GM23338 (cell line): Measurements from ENCODE around the gene RNF214. TPM values are rescaled to one million over a fixed set of nuclear protein-coding genes. Genes with fewer than 3 reads are reported as not detected.
A peak's percentile ranks its signal among the peaks of the same experiment; 100 is the strongest.

Experiments used
- ATAC-seq: fragments of 200-7000 bp; cut with Tn5 transposase; 3 replicates; pipeline ENCODE4 v1.9.1; 2020
- DNase-seq: peaks from one replicate; pipeline ENCODE4 v3.0.0-alpha.2; 2015; ENCODE audit warnings: low spot score
- H2AFZ ChIP-seq: fragments of 200-600 bp; sonication (generic); 2 replicates; pipeline ENCODE4 v1.8.0; 2016; ENCODE audit warnings: antibody characterized with exemption, mild to moderate bottlenecking, moderate library complexity
- H3F3A ChIP-seq: fragments of 200-600 bp; sonication (generic); replicated peaks from 2 replicates; pipeline ENCODE4 v1.8.0; 2017; ENCODE audit warnings: antibody characterized with exemption, mixed run types, low read depth
- H3K27ac ChIP-seq: fragments of 200-600 bp; sonication (generic); 2 replicates; pipeline ENCODE4 v1.6.1; 2016; ENCODE audit warnings: low read depth
- H3K27me3 ChIP-seq: fragments of 200-600 bp; sonication (generic); 2 replicates; pipeline ENCODE4 v1.8.0; 2016; ENCODE audit warnings: mild to moderate bottlenecking, mixed run types, moderate library complexity; ENCODE audit not compliant: insufficient read depth
- H3K36me3 ChIP-seq: fragments of 200-600 bp; sonication (generic); 2 replicates; pipeline ENCODE4 v1.8.0; 2016; ENCODE audit warnings: mild to moderate bottlenecking; ENCODE audit not compliant: insufficient read depth
- H3K4me1 ChIP-seq: fragments of 200-600 bp; sonication (generic); 2 replicates; pipeline ENCODE4 v1.8.0; 2016; ENCODE audit warnings: mild to moderate bottlenecking, moderate library complexity; ENCODE audit not compliant: insufficient read depth
- H3K4me2 ChIP-seq: fragments of 200-600 bp; sonication (generic); 2 replicates; pipeline ENCODE4 v1.7.1; 2017; ENCODE audit warnings: mixed run types
- H3K4me3 ChIP-seq: fragments of 200-600 bp; sonication (generic); 2 replicates; pipeline ENCODE4 v1.6.1; 2016; ENCODE audit warnings: mixed run types
- H3K79me2 ChIP-seq: fragments of 200-600 bp; sonication (generic); replicated peaks from 2 replicates; pipeline ENCODE4 v1.8.0; 2017; ENCODE audit warnings: mild to moderate bottlenecking; ENCODE audit not compliant: insufficient read depth
- H3K9me2 ChIP-seq: fragments of 200-600 bp; sonication (generic); 2 replicates; pipeline ENCODE4 v1.8.0; 2017; ENCODE audit not compliant: insufficient read depth
- H4K20me1 ChIP-seq: fragments of 200-600 bp; sonication (generic); replicated peaks from 2 replicates; pipeline ENCODE4 v1.8.0; 2017; ENCODE audit warnings: mild to moderate bottlenecking; ENCODE audit not compliant: insufficient read depth
- H3K27ac Mint-ChIP-seq: 2 replicates; pipeline ENCODE4 v1.8.0; 2020; ENCODE audit warnings: inconsistent platforms, mild to moderate bottlenecking, moderate library complexity, mixed read lengths
- H3K27me3 Mint-ChIP-seq: 3 replicates; pipeline ENCODE4 v1.8.0; 2022; ENCODE audit warnings: low read depth, mild to moderate bottlenecking, moderate library complexity, mixed read lengths, inconsistent platforms; ENCODE audit not compliant: insufficient read depth, poor library complexity
- H3K36me3 Mint-ChIP-seq: 3 replicates; pipeline ENCODE4 v1.8.0; 2021; ENCODE audit warnings: low read depth, mild to moderate bottlenecking, inconsistent platforms, moderate library complexity, mixed read lengths
- H3K4me1 Mint-ChIP-seq: 3 replicates; pipeline ENCODE4 v1.8.0; 2020; ENCODE audit warnings: mild to moderate bottlenecking, inconsistent platforms, mixed read lengths
- H3K4me3 Mint-ChIP-seq: 3 replicates; pipeline ENCODE4 v1.8.0; 2021; ENCODE audit warnings: moderate library complexity, mild to moderate bottlenecking, inconsistent platforms, mixed read lengths
- H3K9me3 Mint-ChIP-seq: 3 replicates; pipeline ENCODE4 v1.8.0; 2020; ENCODE audit warnings: moderate library complexity, mild to moderate bottlenecking, inconsistent platforms, mixed read lengths
- CREB1 ChIP-seq: fragments of 250-450 bp; sonication (Bioruptor Pico); IDR thresholded peaks from 2 replicates; pipeline ENCODE4 v1.5.0; 2020; ENCODE audit warnings: low read depth, mild to moderate bottlenecking, moderate library complexity
- EZH2 ChIP-seq: fragments of 200-600 bp; sonication (generic); IDR thresholded peaks from one replicate; pipeline ENCODE4 v1.8.0; 2017; ENCODE audit warnings: antibody characterized with exemption, mild to moderate bottlenecking, low read depth; ENCODE audit not compliant: unreplicated experiment
- EZH2phosphoT487 ChIP-seq: fragments of 200-600 bp; sonication (generic); IDR thresholded peaks from one replicate; pipeline ENCODE4 v1.8.1; 2018; ENCODE audit warnings: antibody characterized with exemption; ENCODE audit not compliant: unreplicated experiment
- JUNB ChIP-seq: IDR thresholded peaks from one replicate; pipeline ENCODE4 v1.6.1; 2016; ENCODE audit warnings: antibody characterized with exemption; ENCODE audit not compliant: unreplicated experiment
- NANOG ChIP-seq: IDR thresholded peaks from 2 replicates; pipeline ENCODE4 v1.6.1; 2016; ENCODE audit warnings: antibody characterized with exemption, borderline replicate concordance
- POLR2AphosphoS5 ChIP-seq: IDR thresholded peaks from 2 replicates; pipeline ENCODE4 v1.6.1; 2016; ENCODE audit warnings: antibody characterized with exemption, low read depth
- STAT1 ChIP-seq: IDR thresholded peaks from one replicate; pipeline ENCODE4 v1.6.1; 2016; ENCODE audit warnings: antibody characterized with exemption; ENCODE audit not compliant: unreplicated experiment
- ZNF114 ChIP-seq: fragments of 250-450 bp; sonication (Bioruptor Pico); IDR thresholded peaks from 2 replicates; pipeline ENCODE4 v1.5.0; 2020; ENCODE audit warnings: mild to moderate bottlenecking, moderate library complexity
- ZNF331 ChIP-seq: fragments of 250-450 bp; sonication (Bioruptor Pico); IDR thresholded peaks from 2 replicates; pipeline ENCODE4 v1.5.0; 2020; ENCODE audit warnings: low read depth, mild to moderate bottlenecking, moderate library complexity
- polyA plus RNA-seq: library from polyadenylated mRNA; unstranded; fragments of >200 nt; fragmentation: Nextera tagmentation; extraction: Ambion mirVana; gene quantifications from 2 replicates; pipeline ENCODE4 v1.2.1, GENCODE V29; 2016
- total RNA-seq: library from RNA; depleted of rRNA; stranded (reverse); fragments of >200 nt; shearing (Covaris generic); gene quantifications from 2 replicates; pipeline ENCODE4 v1.2.3, GENCODE V29; 2014
- TF ChIP-seq, protein P1 (sequence below): IDR thresholded peaks from one replicate; pipeline ENCODE4 v1.6.1; 2018; ENCODE audit warnings: antibody characterized with exemption; ENCODE audit not compliant: unreplicated experiment
- TF ChIP-seq, protein P2 (sequence below): fragments of 250-450 bp; sonication (Bioruptor Pico); IDR thresholded peaks from 2 replicates; pipeline ENCODE4 v1.5.0; 2020; ENCODE audit warnings: mild to moderate bottlenecking, moderate library complexity
- TF ChIP-seq, protein P3 (sequence below): IDR thresholded peaks from 2 replicates; pipeline ENCODE4 v1.6.1; 2016; ENCODE audit warnings: antibody characterized with exemption

Gene RNF214
- total and polyA plus RNA-seq, 2 experiments from 2014 or later, result 19.4 to 28.4 TPM

DNA sequence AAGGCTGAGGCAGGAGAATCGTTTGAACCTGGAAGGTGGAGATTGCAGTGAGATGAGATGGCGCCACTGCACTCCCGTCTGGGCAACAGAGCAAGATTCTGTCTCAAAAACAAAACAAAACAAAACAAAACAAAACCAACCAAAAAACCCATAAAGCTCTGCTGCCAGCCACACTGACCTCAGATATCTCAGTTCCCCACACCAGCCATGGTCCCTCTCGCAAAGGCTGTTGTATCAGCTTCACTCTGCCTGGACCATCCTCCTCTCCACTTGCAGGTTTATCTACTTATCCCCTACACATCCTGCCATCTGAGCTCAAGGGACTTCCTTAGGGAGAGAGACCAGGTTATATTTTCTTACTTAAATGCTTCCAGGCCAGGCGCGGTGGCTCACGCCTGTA is 69.8 kb downstream of the RNF214 start:
- H3K4me2 ChIP-seq, result no peak overlapping the region
- H3K9me3 Mint-ChIP-seq, result no peaks in the 10 kb centered on the region
- H3K27ac Mint-ChIP-seq, result no peak overlapping the region
- no peaks in the 10 kb centered on the region for H3F3A ChIP-seq
- TF ChIP-seq NANOG (no peak), STAT1 (no peak), EZH2phosphoT487 (no peak)
- H3K36me3 Mint-ChIP-seq, result no peaks in the 10 kb centered on the region
- no peak overlapping the region for H2AFZ ChIP-seq
- H3K4me3 Mint-ChIP-seq, result no peak overlapping the region
- H3K27me3 Mint-ChIP-seq, result peaks cover 19% of the 10 kb centered on the region
- no peak overlapping the region for H3K4me3 ChIP-seq
- no peaks in the 10 kb centered on the region for H3K36me3 ChIP-seq
- no peak for ATAC-seq
- H3K9me2 ChIP-seq, result no peaks in the 10 kb centered on the region
- H4K20me1 ChIP-seq, result no peaks in the 10 kb centered on the region
- no peaks in the 10 kb centered on the region for H3K27me3 ChIP-seq
- H3K27ac ChIP-seq, result no peak overlapping the region
- H3K79me2 ChIP-seq, result no peaks in the 10 kb centered on the region
- no peak for DNase-seq
- H3K4me1 ChIP-seq, result peaks cover 34% of the 10 kb centered on the region
- peaks cover 41% of the 10 kb centered on the region for H3K4me1 Mint-ChIP-seq

DNA sequence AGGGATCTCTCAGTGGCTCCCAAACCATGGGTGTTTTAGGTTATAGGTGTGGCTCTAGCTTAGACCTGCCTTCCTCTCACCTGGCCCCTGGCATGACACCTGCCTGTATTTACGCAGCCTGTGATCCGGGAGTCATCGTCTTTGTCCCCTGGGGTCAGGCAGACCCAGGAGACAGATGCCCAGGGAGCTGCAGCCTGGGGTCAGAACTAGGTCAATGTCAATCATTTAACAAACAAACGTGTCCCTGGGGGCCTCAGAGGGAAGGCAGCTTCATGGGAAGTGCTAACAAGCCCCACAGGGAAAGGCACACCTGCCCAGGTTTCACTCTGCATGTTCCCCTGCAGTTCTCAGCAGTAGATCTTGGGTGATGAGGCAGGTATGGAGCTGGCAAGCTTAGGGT is 70.6 kb downstream of the RNF214 start:
- peak overlapping the region; percentile 11; the same call in 1 of the 2 replicates for H3K4me2 ChIP-seq
- H3K27me3 Mint-ChIP-seq, result peaks cover 19% of the 10 kb centered on the region
- no peaks in the 10 kb centered on the region for H3K9me2 ChIP-seq
- ATAC-seq (no peak), DNase-seq (no peak)
- no peaks in the 10 kb centered on the region for H3K79me2 ChIP-seq
- peaks cover 41% of the 10 kb centered on the region for H3K4me1 Mint-ChIP-seq
- no peak overlapping the region for H2AFZ ChIP-seq
- no peaks in the 10 kb centered on the region for H3K36me3 Mint-ChIP-seq
- no peaks in the 10 kb centered on the region for H3K9me3 Mint-ChIP-seq
- no peak overlapping the region for H3K4me3 Mint-ChIP-seq
- H3K27ac ChIP-seq, result no peak overlapping the region
- no peaks in the 10 kb centered on the region for H3K27me3 ChIP-seq
- H3F3A ChIP-seq, result no peaks in the 10 kb centered on the region
- no peaks in the 10 kb centered on the region for H4K20me1 ChIP-seq
- TF ChIP-seq, protein P1, sequence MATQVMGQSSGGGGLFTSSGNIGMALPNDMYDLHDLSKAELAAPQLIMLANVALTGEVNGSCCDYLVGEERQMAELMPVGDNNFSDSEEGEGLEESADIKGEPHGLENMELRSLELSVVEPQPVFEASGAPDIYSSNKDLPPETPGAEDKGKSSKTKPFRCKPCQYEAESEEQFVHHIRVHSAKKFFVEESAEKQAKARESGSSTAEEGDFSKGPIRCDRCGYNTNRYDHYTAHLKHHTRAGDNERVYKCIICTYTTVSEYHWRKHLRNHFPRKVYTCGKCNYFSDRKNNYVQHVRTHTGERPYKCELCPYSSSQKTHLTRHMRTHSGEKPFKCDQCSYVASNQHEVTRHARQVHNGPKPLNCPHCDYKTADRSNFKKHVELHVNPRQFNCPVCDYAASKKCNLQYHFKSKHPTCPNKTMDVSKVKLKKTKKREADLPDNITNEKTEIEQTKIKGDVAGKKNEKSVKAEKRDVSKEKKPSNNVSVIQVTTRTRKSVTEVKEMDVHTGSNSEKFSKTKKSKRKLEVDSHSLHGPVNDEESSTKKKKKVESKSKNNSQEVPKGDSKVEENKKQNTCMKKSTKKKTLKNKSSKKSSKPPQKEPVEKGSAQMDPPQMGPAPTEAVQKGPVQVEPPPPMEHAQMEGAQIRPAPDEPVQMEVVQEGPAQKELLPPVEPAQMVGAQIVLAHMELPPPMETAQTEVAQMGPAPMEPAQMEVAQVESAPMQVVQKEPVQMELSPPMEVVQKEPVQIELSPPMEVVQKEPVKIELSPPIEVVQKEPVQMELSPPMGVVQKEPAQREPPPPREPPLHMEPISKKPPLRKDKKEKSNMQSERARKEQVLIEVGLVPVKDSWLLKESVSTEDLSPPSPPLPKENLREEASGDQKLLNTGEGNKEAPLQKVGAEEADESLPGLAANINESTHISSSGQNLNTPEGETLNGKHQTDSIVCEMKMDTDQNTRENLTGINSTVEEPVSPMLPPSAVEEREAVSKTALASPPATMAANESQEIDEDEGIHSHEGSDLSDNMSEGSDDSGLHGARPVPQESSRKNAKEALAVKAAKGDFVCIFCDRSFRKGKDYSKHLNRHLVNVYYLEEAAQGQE, result no peak
- TF ChIP-seq CREB1 (CRISPR knock-in tag) (no peak), STAT1 (no peak), JUNB (no peak), POLR2AphosphoS5 (no peak), EZH2 (no peak), EZH2phosphoT487 (no peak), ZNF114 (no peak), ZNF331 (CRISPR knock-in tag) (no peak), NANOG (no peak)
- TF ChIP-seq, protein P2, sequence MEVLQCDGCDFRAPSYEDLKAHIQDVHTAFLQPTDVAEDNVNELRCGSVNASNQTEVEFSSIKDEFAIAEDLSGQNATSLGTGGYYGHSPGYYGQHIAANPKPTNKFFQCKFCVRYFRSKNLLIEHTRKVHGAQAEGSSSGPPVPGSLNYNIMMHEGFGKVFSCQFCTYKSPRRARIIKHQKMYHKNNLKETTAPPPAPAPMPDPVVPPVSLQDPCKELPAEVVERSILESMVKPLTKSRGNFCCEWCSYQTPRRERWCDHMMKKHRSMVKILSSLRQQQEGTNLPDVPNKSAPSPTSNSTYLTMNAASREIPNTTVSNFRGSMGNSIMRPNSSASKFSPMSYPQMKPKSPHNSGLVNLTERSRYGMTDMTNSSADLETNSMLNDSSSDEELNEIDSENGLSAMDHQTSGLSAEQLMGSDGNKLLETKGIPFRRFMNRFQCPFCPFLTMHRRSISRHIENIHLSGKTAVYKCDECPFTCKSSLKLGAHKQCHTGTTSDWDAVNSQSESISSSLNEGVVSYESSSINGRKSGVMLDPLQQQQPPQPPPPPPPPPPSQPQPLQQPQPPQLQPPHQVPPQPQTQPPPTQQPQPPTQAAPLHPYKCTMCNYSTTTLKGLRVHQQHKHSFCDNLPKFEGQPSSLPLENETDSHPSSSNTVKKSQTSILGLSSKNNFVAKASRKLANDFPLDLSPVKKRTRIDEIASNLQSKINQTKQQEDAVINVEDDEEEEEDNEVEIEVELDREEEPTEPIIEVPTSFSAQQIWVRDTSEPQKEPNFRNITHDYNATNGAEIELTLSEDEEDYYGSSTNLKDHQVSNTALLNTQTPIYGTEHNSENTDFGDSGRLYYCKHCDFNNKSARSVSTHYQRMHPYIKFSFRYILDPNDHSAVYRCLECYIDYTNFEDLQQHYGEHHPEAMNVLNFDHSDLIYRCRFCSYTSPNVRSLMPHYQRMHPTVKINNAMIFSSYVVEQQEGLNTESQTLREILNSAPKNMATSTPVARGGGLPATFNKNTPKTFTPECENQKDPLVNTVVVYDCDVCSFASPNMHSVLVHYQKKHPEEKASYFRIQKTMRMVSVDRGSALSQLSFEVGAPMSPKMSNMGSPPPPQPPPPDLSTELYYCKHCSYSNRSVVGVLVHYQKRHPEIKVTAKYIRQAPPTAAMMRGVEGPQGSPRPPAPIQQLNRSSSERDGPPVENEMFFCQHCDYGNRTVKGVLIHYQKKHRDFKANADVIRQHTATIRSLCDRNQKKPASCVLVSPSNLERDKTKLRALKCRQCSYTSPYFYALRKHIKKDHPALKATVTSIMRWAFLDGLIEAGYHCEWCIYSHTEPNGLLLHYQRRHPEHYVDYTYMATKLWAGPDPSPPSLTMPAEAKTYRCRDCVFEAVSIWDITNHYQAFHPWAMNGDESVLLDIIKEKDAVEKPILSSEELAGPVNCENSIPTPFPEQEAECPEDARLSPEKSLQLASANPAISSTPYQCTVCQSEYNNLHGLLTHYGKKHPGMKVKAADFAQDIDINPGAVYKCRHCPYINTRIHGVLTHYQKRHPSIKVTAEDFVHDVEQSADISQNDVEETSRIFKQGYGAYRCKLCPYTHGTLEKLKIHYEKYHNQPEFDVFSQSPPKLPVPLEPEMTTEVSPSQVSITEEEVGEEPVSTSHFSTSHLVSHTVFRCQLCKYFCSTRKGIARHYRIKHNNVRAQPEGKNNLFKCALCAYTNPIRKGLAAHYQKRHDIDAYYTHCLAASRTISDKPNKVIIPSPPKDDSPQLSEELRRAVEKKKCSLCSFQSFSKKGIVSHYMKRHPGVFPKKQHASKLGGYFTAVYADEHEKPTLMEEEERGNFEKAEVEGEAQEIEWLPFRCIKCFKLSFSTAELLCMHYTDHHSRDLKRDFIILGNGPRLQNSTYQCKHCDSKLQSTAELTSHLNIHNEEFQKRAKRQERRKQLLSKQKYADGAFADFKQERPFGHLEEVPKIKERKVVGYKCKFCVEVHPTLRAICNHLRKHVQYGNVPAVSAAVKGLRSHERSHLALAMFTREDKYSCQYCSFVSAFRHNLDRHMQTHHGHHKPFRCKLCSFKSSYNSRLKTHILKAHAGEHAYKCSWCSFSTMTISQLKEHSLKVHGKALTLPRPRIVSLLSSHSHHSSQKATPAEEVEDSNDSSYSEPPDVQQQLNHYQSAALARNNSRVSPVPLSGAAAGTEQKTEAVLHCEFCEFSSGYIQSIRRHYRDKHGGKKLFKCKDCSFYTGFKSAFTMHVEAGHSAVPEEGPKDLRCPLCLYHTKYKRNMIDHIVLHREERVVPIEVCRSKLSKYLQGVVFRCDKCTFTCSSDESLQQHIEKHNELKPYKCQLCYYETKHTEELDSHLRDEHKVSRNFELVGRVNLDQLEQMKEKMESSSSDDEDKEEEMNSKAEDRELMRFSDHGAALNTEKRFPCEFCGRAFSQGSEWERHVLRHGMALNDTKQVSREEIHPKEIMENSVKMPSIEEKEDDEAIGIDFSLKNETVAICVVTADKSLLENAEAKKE (CRISPR knock-in tag), result no peak
- TF ChIP-seq, protein P3, sequence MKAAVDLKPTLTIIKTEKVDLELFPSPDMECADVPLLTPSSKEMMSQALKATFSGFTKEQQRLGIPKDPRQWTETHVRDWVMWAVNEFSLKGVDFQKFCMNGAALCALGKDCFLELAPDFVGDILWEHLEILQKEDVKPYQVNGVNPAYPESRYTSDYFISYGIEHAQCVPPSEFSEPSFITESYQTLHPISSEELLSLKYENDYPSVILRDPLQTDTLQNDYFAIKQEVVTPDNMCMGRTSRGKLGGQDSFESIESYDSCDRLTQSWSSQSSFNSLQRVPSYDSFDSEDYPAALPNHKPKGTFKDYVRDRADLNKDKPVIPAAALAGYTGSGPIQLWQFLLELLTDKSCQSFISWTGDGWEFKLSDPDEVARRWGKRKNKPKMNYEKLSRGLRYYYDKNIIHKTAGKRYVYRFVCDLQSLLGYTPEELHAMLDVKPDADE, result no peak
- H3K4me1 ChIP-seq, result peaks cover 34% of the 10 kb centered on the region
- no peak overlapping the region for H3K27ac Mint-ChIP-seq
- no peaks in the 10 kb centered on the region for H3K36me3 ChIP-seq
- no peak overlapping the region for H3K4me3 ChIP-seq
